Neural cell (in vitro differentiated cells): ENCODE results near the gene CEP55.

Source experiments
- CTCF ChIP-seq: fragments of 450-650 bp; IDR thresholded peaks from 2 replicates; pipeline ENCODE4 v1.5.1; 2014; ENCODE audit warnings: antibody characterized with exemption, mild to moderate bottlenecking, moderate library complexity; ENCODE audit not compliant: poor library complexity, severe bottlenecking
- MXI1 ChIP-seq: fragments of 450-650 bp; conservative IDR thresholded peaks from 2 replicates; pipeline ENCODE4 v1.6.1; 2014; ENCODE audit warnings: antibody characterized with exemption, mild to moderate bottlenecking; ENCODE audit not compliant: poor library complexity, severe bottlenecking
- TAF1 ChIP-seq: IDR thresholded peaks from 2 replicates; pipeline ENCODE4 v1.6.1; 2012; ENCODE audit warnings: low read depth

GRCh38 chr10:93542358-93542791 lies 46.0 kb downstream of the CEP55 start:
- TF ChIP-seq TAF1 (no peak), CTCF (no peak), MXI1 (no peak)
